Colon (tissue), 2 donors: ENCODE data around the gene CACNA1I.

ENCODE experiments used
- FAIRE-seq: peaks from 2 replicates; lab custom pipeline; 2012; peaks lifted over from hg19 to GRCh38; lab: Jason Lieb, UNC
- donor health status: control.
- donor health status: control.

Gene CACNA1I

DNA sequence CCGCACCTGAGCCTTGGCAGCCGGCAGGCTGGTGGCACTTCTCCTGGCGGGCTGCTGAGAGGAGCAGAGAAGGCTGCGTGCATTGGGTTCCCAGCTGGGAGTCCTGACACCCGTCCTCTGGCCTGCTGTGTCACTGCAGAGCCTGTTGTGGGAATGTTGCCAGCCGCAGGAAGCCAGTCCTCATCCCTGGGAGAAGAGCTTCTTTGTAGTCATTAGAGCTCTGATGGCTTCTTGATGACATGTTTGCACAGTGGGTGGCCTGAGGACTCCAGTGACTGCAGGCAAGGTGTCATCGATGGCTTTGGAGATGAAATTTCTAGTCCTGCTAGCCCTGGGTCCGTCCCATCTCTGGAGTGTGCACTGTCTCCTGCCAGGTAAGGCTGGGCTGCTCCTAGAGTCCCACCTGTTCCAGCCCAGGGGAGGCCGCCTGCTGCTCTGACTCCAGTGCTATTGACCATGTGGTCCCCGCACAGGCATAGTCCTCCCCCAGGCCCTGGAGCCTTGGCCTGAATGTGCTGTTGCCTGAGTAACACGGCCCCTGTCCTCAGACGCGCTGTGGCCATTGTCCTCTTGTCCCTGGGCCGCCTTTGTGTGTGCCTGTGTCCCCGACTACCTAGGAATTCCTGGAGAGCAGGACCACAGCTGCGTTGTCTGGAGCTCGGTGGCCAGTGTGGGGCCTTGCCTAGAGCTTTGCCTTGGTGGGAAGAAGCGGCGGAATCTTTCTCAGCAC is 129.2 kb downstream of the CACNA1I start:
- FAIRE-seq = no peak

DNA sequence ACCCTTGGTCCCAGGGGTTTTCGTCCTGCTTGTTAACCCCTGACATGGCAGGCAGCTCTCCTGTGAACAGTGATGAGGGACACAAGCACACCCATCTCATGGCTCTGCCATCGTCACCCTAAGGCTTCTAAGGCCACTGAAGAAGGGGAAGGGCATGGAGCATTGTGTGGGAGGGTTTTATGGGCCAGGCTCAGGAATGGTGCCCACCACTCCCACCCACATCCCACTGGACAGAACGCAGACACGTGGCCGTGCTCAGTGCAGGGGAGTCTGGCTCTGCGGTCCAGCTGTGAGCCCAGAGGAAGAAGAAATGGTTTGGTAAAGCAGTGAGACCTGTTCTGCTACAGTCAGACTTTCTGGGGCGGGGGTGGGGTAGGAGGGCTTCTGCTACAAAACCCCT is 130.0 kb downstream of the CACNA1I start:
- FAIRE-seq = no peak

DNA sequence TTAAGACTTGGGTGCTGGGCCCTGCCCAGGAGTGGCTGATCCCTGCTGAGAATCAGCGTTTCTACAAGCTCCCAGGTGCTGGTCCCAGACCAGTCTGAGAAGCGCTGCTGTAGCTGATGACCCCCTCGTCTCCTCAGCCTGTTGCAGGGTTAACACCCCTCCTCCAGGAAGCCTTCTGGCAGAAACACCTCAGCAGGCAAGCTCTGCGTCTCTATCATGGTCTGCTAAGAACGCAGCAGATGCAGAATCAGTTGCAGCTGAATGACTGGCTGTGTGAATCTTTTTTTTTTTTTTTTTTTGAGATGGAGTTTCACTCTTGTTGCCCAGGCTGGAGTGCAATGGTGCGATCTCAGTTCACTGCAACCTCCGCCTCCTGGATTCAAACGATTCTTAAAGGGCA is 132.5 kb downstream of the CACNA1I start:
- FAIRE-seq = no peak

DNA sequence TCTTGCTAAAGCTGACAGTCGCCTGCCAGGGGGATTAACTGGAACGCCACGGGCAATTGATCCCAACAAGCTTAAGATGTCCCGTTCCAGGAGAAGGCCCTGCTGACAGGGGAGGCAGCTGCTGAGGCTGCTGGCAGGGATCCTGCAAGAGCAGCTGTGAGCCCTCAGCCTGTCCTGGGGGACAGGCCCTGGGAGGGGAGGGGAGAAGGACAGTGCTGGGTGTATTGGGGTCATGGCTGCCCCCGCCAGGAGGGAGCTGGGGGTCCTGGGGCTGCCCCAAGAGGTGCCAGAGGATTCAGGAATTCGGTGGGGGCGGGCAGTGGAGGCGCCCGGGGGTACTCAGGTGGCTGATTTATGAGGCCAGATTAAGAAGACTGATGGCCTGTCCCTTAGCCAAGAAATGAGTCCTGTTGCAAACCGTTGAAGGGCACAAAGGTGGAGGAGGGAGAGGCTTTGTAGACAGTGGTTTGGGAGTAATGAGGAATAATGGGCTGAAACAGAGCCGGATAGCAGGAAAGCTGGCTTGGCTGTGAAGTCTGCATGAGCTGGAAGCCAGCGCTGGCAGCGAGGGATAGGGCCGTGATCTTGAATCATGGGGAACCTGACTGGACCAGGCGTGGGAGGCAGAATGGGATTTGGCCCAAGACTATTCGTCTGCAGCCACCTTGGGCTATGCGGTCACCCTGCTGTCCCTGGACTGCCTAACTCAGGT is 133.5 kb downstream of the CACNA1I start:
- FAIRE-seq = no peak

DNA sequence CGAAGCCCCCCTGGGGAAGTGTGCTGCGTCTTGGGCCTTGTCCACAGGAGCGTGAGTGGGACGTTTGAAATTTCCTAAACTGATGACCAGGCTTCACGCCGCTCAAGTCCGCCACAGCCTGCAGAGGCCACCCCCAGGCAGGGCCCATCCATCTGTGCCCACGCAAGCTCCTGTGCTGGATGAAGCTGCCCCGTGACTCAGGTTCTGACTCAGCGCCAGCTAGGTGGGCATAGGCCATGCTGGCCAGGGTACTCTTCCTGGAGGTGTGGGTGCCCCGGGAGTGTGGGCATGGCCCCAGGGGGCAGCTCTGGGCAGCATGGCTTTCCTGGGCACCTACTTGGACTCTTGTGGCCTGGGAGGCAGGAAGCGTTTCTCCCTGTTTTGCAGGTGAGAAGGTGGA is 134.8 kb downstream of the CACNA1I start:
- no peak for FAIRE-seq

GRCh38 chr22:39706376-39707140 is 136.0 kb downstream of the CACNA1I start:
- FAIRE-seq = no peak

DNA sequence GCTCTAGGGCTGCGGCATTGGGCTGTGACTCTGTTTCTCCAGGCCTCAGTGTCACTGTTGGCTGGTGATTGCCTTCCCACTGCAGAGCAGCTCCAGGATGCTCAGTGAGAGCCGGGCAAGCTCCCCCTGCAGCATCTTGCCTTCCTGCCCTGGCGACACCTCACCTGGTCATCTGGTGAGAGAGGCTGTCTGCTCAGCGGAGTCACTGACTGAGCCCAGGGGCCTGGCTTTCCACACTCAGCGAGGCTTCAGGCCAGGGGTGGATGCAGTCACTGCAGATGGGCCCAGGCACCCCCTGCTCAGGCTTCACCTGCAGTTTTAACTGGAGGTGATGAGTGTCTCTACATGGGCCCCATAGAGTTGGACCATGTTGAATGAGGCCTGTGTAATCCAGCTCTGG is 136.8 kb downstream of the CACNA1I start:
- FAIRE-seq = no peak

GRCh38 chr22:39707816-39708215 is 137.3 kb downstream of the CACNA1I start:
- FAIRE-seq = no peak

DNA sequence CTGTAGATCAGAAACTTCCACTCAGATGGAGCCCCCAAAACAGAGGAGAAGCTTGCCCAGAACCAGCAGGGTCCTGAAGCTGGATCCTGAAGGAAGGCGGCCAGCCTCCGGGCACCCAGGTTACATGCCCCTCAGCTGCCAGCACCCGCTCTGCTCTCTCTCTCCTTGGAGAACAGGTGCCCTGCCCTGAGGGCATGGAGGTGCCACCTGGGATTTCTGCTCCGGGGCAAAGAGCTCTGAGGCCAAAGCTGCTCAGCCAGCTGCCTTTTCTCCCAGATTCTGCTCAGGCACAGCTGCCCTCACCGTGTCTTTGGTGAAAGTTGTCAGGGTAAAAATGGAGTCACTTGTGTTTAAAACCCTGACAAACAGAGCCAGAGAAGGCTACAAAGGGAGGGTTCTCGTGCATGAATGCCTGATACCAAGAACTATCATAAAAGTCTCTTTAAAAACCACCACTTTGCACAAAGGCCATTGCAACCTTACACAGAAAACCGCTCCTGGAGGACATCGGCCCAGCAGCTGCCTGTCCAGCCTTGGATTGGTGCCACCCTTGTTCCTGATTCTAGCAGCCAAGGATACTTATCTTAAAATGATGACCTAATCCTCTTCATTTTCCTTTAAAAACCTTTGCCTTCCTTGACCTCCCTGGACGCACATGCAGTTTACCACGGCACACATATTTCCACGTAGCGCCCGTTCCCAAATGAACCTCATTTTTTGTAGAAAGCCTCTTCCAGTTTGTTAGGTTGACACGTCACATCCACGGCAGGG is 140.0 kb downstream of the CACNA1I start:
- no peak for FAIRE-seq

GRCh38 chr22:39712081-39712480 is 141.5 kb downstream of the CACNA1I start:
- FAIRE-seq = no peak

DNA sequence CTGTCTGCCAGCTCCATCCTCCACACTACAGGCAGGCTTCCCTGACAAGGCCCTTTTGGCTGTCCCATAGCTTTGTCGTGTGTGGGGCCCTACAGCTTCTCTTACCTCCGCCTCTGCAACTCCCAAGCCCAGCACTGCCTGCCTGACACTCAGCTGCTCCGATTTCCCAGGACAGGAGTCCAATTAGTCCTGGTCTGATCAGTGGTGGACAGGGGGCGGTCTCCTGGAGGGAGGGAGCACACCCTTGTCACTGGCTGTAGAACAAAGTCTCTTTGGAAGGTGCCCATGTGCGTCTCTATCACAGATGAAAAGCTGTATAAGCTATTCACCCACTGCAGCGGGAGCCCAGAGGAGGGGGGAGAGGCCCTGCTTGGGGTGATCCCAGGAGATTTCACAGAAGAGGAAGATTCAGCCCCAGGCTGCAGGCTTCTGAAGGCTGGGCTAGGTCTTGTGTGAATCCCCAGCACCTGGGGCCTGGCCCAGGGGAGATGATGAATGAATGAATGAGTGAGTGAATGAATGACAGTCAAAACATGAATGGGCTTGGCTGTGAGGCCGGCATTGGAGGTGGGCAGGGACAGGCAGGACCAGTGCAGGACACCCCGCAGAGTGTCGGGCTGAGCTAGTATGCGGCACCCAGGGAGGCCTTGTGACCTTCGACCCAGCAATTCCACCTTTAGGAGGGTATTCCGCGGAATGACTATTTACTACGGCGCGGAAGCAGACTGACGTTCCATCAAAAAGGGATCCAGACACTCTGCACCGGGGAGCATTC is 142.4 kb downstream of the CACNA1I start:
- FAIRE-seq = no peak

GRCh38 chr22:39713799-39714290 is 143.3 kb downstream of the CACNA1I start:
- no peak for FAIRE-seq

DNA sequence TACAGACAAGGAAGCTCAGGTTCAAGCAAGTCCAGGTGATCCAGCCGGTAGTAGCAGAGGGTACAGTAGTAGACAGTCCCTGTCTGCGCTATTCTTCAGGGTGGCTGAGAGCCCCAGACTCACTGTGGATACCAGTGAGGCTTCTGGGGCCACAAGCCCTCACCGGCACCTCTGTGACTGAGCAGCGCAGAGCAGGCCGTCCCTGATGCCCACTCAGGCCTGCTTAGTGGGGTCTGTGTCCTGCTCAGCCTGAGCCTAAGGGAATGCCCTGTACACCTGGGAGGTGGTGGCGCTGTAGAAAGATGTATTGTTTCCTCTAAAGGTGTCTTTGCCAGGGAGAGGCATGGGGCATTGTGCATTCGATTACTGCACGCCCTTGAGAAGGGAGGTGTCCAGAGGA is 143.8 kb downstream of the CACNA1I start:
- FAIRE-seq = no peak

DNA sequence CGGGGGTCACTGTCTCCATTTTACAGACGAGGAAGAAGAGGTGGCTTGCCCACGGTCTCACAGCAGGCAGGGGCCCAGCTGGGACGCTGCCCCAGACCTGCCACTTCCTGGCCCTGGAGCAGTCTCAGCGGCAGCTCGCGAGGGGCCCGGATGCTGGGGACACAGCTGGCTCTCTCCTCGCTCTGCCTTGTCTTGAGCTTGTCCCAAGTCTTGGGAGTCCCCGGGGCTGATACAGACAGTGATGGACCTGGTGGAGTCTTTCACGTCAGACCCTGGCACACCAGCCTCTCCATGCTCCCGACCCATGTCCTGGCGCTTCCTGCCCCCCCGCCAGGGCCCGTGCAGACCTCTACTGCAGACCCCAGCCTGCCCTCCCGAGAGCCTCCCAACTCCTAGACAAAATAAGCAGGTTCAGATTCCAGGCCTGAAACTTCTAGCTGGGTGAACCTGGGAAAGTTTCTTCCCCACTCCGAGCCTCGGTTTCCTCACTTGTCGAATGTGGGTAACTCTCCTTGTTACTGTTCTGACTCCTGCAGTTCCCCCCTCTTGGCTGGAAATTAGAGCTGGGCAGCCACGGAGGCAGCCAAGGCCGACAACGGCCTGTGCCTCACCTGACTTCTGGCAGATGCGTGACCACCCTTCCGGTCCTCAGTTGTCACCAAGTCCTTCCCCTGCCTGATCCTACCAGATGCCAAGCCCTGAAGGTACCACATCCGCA is 145.4 kb downstream of the CACNA1I start:
- no peak for FAIRE-seq

DNA sequence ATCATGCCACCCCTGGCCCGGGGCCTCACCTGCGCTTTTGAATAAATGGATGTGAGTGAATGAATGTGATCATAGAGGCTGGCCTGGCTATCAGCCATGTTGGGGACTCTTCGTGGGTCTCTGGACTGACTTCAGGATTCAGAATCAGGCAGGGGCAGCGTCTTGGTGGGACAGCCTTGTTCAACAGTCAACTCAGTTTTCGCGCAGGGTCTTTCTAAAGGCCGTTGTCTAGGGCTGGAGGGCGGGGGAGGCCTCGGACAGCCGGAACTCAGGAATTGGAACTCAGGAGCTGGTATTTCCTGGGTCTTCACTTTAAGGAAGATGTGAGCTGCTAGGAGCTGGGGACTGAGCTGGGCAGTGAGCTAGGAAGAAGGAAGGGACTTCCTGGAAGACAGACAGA is 146.0 kb downstream of the CACNA1I start:
- no peak for FAIRE-seq

- FAIRE-seq = no peak
Measured at GRCh38 chr22:39717099-39717498, 146.5 kb downstream of the CACNA1I start.

GRCh38 chr22:39718206-39718605 is 147.7 kb downstream of the CACNA1I start:
- no peak for FAIRE-seq

DNA sequence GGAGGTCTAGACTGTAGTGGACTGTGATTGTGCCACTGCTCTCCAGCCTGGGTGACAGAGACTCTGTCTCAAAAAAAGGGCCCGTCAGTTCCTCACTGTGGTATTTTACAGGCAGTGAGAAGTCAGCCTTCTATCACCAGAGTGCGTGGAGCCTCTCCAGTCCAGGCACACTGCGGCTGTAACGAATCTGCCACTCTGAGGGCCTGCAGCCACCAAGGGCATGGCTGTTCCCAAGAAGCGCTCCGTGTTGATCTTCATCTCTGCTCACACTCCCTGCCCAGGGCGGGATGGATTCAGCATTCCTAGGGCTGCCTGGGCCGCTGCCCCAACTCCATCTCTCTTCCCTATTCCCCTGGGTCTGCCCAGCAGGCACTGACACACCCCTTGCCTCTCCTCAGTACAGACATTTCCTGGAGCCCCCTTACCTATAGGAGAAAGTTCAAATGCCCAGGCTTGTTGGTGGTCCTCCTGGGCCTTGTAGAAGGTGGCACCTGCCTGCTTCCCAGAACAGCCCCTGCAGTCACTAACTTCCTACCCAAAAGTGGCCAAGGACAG is 148.4 kb downstream of the CACNA1I start:
- no peak for FAIRE-seq

DNA sequence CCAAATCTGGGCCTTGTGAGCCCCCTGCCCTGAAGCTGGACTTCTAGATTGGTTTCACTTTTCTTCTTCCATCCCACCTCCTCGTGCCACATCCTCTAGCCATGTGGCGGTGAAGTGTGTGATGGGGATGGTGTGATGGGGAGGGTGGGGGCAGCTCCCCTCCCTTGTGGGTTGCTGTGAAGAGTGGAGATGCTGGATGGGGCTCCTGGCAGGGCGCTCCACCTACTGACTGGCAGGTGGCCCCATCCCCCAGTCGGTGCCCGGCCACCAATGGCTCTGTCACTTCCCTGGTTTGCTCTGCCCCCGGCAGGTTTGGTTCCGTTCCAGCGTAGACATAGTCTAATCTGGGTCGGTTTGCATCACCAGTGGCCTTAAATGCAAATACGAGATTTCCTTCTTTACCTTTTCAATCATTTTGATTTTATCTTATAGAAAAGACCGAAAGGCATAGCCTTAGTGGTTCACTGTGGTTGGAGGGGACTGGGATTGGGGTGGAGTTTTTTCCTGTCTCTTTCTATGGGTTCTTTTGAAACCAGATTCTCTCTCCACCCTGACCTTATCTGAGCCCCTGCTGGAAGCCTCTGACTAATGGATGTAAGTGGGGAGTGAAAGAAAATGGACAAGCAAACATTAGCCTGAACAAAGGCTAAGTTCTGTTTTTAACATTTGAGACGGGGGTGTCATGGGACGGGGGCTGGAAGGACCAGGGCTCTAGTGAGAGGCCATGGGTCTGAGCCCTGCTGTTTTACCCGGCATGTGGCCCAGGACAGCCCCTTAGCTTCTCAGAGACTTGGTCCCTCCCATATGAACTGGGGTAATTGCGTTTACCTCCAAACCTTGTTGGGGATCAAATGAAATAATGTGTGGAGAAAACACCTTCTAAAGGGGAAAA is 149.3 kb downstream of the CACNA1I start:
- no peak for FAIRE-seq
